ENCODE results near the gene RAD9A.

The RAD9A gene

DNA sequence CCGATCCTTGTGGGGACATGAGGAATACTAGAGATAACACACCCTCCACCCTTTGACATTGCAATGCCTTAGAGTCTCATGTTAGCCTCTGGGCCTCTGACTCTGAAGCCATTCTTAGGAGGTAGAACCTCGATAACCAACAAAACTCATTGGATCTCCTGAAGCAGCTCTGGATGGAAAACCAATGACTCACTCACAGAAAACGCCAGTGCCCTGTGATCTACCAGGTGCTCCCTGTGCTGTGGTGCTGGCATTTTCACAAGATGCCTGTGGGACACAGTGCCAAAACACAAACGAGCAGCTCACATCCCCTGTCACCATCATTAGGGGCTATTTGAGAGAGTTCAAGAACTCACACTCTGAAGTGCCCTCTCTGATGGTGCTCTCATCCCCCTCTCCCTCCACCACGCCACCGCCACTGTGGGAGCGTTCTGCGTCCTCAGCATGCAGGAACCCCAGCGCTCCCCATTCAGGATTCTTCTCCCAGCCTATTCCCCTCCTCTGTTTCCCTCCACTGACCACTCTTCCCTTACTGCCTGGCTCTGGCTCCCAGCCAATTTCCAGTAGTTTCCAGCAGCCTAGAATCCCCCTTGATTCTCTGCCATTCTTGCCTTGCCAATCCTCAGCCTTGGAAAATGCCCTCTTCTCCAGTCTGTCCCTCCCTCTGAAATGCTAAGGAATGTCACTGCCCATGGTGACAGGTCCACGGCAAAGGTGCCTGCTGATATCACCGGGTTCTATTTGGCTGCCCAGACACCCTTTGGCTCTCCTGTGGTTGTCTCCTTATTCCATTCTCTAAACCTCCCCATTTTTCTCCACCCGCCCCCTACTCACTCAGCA is 33.7 kb upstream of the RAD9A start:
- ATAC-seq, result no peak

DNA sequence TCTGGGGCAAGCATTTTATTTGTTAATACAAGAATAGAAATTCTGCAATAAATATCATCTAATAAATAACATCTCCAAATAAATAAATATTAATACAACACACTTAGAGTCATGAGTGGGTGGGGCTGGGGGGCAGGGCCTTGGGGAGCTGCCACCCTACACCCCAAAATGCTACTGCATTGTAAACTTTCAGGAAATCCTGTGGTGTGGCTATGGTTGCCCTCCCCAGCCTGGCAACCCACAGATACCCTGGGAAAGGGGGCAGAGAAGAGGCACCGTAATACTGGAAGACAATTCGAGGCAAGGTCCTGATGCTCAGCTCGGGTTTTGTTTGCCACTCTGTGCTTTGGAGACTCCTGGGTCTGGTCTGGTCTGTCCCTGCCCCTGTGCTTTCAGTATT is 27.6 kb upstream of the RAD9A start:
- no peak for ATAC-seq

DNA sequence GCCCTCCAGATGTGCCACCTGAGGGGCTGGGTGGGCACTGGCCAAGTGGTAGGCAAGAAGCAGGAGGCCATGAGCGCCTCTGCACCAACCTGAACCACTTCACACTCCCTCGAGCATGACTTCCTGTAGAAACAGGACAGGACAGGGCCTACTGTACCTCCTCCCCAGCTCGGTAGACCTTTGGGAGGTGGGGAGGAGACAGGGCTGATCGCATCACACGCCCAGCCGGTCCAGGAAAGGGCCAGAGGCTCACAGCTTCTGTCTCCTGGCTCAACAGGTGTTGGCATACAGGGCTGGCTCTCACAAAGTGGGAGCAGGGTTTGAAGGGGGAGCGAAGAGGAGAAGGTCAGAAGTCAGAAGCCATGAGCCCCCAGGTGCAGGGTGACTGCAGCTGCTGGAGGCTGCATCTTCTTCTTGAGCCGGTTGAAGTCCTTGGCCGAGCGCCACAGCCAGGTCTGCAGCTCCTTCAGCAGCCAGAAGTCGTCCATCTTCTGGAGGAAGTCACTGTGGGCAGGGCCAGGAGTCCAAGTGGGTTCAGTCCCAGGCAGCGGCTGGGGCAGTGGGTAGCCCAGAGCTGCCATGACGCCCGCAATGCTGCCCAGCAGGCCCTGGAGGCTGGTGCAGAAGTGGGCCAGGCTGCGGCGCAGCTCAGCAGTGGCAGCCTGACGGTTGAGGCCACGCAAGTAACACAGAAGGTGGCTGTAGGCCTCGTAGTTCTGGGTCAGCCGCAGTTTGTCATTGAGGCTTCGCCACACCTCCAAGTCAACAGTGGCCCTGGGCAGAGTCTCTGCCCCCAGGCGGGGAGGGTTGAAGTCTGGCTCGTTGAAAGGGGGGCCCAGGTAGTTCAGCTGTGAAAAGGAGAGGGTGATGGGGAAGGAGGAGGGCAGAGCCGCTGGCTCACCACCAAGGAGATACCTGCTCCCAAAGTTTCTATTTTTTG is 26.7 kb upstream of the RAD9A start:
- no peak for ATAC-seq

DNA sequence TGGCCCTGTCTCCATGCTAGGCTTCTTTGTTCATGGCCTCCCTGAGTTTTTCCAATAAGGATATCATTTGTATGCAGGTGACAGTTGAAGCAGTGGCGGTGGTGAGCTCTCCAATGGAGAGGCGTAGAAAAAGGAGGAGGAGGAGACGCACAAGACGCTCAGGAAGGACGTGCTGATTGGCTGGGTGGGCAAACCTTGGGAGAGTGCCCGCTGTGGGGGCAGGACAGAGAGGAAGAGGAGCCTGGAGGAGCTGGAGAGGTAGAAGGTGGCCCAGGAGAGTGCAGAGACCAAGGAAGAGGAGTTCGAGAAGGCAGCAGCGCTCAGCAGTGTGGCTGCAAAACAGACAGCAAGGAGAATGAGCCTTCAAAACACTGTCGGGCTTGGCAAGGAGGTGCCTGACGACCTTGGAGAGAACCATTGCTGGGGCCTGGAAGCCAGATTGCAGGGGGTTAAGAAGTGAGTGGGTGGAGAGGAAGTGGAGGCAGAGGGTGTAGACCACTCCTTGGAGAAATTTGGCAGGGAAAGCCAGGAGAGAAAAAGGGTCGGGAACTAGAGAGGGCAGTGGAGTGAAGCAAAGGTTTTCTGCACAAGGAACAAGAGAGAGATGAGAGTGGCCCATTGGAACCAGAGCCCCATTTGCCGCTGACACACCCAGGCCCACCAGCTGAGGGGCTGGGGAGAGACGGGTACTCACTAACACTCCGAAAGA is 25.9 kb upstream of the RAD9A start:
- ATAC-seq, result no peak

DNA sequence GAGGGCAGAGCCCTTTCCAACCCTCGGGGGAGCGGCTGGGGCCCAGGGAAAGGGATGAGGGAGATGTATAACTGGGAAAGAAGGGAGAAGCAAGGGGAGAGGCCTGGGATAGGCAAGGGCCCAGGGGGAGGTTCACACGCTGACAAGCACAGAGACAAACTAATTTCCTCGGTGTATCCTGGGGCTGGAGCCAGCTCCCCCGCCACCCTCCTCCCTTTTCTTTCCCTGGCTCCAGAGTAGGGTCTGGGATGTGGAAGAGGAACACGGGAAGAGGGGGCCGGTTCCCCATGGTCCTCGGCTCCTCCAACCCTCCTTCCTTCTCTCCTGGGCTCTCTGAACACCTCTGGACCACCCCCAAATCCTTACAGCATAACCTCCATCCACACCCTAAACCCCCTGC is 25.2 kb upstream of the RAD9A start:
- no peak for ATAC-seq

DNA sequence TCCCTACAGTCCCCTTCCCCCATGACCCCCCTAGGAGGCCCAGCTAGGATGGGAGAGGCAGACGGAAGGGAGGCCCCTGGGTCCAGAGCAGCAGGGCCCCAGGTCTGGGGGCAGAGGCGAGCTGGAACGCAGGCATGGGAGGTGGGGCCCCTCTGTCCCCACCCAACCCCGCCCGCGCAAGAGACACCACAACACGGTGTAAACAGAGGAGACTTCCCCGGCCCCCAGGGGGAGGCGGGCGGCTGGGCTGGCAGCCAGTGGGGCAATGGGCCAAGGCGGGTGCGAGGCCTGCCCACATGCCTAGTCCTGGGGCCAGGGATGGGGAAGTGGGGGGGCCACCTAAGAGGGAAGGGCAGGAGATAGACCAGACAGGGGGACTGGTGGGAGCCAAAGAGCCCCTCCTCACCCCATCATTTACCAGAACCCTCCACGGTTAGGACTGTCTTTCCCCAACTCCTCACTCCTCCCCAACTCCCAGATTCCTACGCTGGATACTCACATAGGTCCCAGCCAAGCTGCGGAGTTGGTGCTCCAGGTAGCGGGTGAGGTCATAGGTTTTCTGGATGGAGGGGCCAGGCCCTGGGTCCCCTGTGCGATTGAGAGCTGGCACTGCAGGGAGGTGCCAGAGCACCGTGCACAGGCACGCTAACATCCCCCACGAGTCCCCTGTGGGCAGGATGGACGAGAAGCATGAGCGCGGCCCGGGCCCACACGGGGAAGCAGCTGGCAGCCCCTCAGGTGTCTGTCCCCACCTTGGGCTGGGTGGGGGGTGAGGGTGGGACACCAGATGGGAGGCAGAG is 24.6 kb upstream of the RAD9A start:
- ATAC-seq, result no peak

DNA sequence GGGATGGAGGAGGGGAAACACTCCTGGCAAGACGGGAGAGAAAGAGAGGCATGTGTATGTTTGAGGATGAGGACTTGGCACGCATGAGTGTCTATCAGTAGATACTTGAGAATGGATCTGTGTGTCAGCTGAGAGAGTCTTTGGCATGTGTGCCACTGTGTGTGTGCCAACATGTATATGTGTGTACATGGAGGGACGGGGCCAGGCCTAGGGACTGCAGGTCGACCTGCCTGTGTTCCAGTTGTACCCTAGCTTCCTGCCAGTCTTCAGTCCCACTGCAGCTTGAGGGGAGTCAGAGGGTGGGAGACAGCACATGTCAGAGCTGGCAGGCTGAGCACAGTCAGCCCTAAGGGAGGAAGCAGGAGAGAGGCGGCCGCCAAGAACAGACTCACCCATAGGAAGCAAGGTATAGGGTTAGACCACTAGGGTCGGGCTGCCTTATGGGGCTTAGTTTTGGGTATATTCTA is 24.0 kb upstream of the RAD9A start:
- ATAC-seq, result no peak

DNA sequence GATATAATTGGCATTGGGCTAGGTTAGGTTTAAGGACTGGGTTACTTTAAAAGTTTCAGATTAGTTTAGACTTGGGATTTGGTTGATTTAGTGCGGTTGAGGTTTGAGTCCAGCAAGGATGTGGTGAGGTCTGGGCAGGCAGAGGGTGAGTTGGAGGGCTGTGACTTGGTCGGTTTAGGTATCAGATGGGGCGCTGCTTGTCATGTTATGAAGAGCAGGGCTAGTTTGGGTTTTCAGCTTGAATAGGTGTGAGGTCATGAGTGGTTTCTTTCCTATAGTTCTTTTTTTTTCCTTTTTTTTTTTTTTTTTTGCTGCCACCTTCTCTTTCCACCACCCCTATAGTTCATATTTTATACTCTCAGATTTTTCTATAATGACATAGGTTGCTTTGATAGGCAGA is 23.2 kb upstream of the RAD9A start:
- ATAC-seq, result peak; percentile 47 to 52

DNA sequence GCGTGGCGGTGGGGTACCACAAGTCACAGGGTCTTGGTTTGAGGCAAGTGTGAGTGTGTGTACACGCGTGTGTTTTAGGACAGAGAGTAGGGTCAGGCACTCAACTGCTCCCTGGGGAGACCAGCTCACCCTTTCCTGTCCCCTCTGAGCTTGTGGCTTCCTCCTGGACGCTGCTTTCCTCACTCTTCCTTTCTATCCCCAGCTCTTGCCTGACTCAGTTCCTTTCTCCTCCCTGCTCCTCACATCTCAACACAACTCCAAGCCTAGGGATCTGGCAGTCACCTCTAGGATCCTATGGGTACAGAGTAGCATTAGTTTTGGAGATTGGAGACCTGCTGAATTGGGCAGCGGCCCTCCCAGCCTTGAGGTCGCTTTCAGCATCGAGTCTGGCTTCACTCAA is 22.5 kb upstream of the RAD9A start:
- ATAC-seq, result no peak

DNA sequence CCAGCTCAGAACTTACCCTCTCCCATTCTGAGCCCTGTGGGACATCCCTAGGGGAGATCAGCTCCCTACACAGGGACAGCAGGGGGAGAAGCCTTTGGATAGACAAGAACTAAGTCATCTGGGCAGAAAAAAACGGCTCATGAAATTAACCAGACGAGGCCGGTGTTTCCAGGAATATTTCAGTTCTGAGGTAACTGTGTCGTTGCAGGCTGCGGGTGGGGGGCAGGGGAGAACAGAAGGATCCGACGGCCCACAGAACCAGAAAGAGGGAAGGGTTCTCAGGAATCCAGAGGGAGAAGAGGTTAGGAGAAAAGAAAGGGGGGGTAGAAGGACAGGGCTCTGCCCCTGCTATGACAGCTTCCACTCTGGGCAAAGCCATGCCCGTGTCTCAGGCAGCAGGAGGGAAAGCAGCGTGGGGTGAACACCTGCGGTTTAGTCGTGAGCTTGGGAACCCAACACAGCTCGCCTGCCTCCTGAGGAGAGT is 21.9 kb upstream of the RAD9A start:
- ATAC-seq, result no peak

DNA sequence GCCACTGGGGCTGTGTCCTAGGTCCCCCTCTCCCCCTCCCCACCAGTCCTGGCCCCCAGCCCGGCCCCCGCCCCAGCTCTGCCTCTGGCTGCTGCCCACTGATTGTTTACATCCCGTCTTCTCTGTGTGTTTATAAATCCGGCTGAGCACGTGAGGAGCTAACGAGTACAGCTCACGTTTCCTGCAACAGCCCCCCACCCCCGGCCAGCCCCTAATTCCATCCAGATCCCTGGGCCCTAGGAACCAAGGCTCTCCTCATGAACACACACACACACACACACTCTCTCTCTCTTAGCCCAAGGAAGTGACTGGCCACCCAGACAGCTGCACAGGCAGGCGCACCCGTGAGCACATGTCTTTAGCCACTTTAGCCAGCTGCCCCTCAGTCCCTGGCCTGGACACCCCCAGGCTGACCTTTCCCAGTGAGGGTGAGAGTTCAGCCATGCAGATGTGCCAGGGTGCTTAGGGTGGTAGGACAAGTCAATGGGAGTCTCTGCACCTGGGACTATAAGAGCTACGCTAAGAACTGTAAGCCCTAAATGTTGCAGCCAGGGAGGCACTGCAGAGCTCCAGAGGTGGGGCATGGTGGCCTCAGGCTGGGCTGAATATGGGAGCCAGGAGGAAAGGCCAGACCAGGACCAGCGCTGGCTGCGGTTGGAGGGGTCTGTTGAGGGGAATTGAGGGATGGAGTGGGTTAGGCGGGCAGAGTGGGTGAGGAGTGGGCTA is 21.3 kb upstream of the RAD9A start:
- ATAC-seq, result no peak

DNA sequence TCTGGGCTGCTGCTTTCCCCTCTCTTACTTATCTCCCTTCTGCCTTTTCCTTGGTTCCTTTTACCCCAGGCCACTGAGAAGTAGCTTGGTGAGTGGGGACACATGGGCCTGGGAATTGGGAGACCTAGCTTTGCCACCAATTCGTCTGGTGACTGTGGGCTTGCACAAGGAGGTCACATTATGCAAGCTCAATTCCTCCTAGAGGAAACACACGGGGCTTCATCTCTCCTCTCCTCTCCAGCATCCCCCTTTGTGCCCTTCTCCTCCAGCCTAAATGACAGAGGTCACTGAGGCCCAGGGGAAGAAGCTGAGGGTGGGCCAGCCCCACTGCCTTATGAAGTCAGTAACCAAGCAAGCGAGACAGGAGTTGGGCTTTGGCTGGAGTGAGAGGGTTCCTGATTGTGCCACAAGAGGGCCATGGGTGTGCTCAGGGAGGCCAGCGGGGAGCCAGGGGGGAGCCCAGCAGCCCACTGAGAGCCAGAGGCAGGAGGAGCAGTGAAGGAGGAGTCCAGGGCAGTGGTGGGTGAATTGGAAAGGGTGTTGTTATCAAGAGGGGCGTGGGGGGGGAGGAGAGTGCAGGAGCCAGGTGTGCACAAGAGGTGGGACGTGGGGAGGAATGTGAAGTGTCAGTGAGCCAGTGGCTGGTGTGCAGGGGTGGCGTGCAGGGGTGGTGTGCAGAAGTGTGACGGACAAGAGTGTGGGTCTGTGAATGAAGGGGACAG is 20.4 kb upstream of the RAD9A start:
- peak in 1 of 2 donors; percentile 36 for ATAC-seq

DNA sequence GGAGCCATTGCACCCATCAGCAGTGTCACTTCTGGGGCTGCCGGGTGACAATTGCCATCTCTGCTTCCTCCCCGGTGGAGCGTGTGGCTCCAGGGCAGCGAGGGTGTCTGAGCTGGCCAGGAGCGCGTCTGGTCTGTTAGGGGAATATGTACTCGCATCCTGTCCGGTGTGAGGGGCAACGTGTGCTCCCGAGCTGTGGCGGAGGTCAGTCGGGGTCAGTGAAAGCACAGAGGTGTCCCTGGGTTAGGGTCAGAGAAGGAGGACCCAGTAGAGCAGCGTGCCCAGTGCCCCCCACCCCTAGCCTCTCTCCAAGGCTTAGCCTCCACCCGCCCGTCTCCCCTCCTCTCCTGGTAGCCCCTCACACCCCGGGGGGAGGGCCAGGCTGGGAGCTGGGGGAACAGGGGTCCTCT is 19.9 kb upstream of the RAD9A start:
- ATAC-seq, result no peak

DNA sequence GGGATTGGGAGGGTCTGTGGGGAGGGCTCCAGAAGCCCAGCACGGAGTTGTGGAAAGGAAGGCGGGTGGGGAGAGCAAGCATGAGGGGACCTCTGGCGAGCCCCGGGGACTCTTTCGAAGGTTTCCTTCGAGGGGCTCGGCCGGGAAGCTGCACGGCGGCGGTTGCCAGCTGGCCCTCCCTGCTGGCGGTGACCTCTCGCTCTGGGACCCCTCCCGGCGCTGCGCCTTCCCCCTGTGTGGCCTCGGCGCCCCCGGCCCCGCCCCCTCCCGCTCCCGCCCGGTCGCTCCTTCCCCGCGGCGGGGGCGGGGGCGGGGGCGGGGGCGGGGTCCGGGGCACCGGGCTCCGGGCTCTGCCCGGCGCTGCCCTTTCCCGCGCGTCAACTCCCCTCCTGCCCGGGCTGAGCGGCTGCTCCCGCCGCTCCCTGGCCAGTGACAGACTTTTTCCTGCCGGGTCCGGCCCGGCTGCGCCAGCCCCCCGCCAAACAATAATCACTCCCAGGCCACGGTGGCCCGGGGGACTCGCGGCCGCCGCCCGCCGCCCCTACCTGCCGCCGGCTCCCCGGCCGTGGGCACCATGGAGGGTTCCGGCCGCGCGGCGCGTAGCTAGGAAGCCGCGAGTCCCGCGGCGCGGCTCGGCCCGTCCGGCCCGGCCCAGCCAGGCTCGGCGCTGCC is 19.3 kb upstream of the RAD9A start:
- ATAC-seq, result no peak

DNA sequence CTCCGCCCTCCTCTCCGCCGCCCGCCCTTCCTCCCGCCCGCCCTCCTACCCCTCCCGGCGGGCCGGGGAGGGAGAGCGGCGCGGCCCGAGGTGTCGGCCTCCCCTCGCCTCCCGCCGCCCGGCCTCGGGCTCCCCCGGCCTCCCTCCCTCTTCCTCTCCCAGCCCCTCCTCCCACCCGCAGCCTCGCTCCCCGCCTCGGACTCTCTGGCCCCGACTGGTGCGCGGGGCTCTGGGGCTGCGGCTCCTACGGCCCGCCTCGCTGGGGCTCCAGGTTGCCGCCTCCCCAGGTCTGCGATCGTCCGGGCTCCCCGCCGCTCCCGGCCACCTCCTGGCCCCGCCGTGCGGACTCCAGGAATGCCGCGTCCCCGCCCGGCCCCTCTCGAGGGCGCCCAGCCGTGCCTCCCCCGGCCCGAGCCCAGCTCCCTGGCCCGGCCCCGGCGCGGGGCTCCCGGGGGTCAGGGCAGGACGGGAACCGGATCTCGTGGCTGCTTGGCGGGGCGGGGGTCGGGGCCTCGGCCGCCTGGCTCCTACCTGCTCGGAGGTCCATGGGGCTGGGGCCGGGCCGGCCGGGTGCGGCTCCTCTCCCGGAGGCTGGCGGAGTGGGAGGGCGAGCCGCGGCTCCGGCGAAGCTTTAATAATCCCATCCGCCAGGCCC is 18.7 kb upstream of the RAD9A start, which contains the start of gene CLCF1:
Gene CLCF1, minus strand, starts transcription at position 606 of the 655 bp plus-strand sequence. Its CDS starts 59 bp downstream, at position 547.
- ATAC-seq, result peak; percentile 9 to 11

DNA sequence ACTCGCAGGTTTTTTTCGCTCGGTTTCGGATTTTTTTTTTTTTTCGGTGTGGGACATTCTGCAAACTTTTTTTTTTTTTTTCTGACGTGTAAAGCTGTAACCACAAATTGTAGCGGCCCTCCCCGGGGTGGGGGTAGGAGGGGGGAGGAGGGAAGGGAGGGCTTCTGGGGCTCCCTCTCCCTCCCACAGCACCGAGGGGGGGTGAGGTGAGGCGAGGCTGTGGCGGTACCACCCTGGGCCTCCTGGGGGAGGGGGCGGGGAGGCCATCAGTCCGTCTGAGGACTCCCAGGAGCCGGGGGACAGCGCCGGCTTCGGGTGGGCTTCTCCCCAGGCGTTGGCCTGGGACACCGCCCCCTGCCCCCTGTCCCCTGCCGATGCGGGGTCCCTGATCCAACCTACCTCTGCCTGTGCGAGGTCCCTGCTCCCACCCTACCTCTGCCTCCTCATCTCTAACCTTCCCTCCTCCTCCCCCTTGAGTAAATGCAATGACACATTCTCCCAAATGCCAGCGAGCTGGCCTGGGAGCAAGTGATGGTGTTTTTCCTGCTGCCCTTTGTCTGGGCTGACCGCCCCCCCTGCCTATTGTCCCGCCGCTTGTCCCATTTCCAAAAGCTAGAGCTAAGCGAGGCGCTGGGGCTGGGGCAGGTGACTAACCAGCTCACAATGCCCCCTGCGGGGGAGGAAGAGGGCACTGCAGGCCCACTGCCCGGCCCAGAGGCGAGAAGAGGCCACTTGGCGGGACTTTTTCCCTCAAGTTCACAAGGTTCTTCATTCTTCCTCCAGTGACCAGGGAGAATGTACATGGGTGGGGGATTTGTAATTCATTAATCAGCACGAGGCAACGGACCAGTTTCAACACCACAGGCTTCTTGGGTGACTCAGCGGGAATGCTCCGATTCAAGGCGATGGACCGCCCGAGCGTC is 17.9 kb upstream of the RAD9A start:
- peak; percentile 44 for ATAC-seq

DNA sequence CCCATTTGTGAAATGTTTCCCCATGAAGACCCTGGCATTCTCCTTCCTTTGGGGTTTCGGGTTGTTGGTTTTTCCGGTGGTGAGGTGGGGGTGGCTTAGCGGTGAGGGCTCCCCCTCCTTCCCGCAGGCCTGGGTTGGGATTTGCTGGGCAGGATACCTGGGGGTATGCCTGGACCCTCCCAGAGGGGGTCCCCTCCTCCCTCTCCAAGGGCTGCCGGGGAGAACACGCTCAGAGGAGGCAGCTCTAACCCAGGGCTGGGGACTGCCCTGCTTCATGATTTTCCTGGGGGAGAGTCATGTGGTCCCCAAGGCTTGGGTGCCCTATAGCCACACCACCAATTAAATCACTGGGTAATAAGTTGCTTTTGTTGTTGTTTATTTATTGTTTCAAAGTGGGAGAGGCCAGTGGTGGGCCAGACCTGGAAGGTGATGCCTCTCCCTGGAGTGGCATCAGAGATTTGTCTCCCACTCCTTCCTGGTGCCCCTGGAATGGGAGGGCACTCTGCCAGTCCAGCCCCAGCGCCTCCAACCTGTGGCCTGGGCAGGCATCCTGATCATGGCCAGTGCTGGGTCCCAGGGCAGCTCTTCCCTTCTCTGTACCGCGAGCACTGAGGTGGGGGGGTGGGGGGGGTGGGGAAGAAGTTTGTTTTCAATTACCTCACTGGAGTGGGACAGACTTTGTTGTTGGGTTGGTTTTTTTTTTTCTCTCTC is 17.1 kb upstream of the RAD9A start:
- ATAC-seq, result no peak

All from activated CD4-positive, CD25-positive, alpha-beta regulatory T cell treated with anti-CD3 and anti-CD28 coated beads, Interleukin-2, amount 50 U/mL, for 24 hours (primary cell).